GM21423 (cell line): Measurements from ENCODE around the gene CD1E.
"Not testable (repeated sequence)": the region's sequence is repeated elsewhere in the genome, so short reads cannot be mapped to it uniquely, and the experiment has no call there.

Source experiments
- ATAC-seq: cut with Tn5 transposase; IDR thresholded peaks from one replicate; pipeline ENCODE4 v1.9.1; 2021; ENCODE audit warnings: mild to moderate bottlenecking, moderate library complexity; ENCODE audit not compliant: unreplicated experiment

The CD1E gene

DNA sequence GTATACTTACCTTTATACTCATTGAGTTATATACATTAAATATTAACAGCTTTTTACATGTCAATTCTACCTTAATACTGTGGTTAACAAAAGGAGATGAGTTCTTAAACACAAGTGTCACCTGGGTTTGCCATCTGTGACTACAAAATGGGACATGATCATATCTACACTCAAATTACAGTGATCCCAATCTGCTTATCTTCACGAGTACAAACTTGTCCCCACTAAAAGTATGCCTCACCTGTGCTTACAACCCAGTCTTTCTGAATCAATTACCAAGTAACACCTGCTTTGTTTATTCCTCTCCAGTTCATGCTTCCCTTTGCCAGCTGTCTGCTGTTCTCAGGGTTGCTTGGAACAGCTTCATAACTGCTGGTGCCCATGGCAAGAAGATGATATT lies 8.8 kb downstream of the CD1E start:
- ATAC-seq = no peak

DNA sequence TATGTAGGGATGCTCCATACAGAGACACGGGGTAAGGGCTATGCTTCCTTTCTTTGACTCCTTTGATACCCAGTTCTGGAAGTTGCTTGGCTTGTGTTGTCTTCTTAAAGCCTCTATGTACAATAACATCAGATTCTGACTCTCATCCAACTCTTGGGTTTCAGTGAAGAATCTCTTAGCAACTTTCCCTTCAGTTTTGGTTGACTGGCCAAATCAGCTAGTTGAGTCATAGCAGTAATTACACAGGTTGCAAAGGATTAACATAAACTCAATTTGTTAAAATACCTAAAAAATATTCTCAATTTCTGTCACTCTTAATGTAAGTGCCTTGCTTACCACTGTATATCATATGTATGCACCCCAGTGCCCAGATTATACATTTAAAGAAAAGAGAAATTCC lies 9.2 kb downstream of the CD1E start:
- ATAC-seq = no peak

DNA sequence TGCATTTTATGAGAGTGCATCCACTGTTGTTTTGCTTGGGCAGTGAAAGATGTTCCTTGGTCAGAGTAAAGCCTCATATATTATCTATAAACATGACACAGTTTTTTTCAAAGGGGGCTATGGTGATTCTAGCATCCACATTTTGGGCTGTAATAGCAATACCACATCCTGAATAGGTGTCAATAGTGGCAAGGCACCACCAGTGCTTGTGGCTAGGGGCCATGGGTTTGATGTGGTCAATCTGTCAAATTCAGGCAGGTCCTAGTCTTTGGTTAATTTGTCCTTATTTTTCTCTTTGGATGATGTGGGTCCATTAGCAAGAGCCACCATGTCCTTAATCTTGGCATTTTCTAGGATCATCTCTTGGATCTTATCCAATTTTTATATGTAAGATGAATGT lies 13.1 kb downstream of the CD1E start:
- ATAC-seq = no peak

DNA sequence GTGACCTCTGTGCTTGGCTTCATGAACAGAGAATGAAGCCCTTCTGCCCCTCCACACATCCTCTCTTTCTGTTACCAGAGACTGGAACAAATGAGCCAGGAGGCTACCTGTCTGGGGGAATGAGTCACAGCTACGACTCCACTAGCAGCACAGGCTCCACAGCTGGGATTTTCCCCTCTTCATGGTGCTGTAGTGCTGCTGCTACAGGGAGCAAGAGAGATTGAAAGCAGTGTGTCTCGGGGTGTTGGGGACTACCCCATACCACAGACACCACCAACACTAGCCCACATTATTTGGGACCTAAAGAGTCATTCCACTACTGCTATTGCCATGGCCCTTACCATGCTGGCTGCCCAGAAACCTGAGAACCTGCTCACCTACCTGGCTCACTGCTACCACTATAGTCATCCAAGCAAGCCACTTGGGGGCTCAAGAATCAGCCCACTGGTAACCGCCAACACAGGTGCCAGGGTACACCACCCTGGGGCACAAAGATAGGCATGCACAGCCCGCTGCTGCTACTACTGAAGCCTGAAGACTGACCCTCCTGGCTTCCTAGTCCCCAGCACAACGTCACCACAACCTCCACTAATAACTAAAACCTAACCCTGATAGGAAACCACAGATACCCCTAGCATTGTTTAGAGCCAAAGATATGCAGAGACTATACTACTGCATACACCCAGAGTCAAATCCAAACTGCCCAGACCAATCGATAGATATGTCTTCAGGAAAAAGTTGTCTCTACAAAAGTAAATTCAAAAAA lies 17.7 kb downstream of the CD1E start:
- ATAC-seq = peak; percentile 94

DNA sequence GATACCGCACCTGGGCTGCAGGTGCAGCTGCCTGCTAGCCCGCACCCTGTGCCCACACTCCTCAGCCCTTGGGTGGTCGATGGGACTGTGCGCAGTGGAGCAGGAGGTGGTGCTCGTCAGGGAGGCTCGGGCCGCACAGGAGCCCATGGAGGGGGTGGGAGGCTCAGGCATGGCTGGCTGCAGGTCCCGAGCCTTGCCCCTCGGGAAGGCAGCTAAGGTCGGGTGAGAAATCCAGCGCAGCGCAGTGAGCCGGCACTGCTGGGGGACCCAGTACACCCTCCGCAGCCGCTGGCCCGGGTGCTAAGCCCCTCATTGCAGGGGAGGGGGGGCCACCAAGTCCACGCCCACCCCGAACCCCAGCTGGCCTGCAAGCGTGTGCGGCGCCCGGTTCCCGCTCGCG lies 20.4 kb downstream of the CD1E start:
- not testable (repeated sequence) for ATAC-seq

DNA sequence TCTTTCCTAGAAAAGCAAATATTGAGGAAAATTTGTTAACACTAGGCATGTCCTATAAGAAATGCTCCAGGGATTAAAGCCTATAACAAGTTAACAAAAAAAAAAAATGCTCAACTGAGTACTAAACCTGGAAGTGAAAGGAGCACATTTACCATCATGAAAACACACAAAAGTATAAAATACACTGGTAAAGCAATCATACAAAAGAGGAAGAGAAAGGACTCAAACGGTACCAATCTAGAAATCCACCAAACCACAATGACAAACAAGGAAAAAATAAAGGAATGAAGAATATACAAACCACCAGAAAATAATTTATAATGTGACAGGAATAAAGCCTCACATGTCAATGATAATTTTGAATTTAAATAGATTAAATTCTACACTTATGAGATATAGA lies 21.2 kb downstream of the CD1E start:
- no peak for ATAC-seq

DNA sequence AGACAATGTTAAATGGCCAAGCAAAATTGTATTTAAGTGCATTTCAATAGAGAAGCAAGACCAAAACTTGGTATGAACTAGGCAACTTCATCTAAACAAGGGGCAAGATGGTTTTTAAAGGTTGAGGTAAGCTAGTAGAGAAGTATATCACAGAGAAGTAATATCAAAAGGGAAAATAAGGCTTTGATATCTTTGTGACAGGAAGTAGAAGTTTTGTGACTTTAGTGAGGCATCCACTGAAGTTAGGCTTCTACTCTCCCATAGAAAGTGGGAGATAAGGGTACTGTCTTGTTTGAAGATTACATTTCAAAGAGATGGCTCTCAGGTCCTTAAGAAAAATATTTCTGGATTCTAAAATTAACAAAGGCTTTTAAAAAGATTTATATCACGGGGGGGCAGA lies 36.6 kb downstream of the CD1E start:
- ATAC-seq = no peak

DNA sequence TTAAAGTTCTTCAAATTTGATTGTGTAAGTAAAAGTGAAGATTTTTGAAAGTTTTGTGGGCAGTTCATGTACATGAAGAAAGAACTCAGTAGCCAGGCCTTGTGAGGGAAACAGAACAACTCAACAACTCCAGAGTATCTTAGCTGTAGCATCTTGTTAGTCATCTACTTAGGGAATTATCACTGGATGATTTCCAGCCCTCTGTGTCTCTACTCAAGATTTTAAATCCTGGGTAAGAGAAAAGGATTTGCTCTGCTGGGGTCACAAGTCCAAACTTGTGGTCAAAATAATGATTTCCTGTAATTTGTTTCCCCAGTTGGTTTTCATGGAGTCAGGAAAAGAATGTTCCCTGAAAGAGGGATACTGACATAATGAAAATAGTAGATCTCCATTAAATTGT lies 37.4 kb downstream of the CD1E start:
- ATAC-seq = no peak

DNA sequence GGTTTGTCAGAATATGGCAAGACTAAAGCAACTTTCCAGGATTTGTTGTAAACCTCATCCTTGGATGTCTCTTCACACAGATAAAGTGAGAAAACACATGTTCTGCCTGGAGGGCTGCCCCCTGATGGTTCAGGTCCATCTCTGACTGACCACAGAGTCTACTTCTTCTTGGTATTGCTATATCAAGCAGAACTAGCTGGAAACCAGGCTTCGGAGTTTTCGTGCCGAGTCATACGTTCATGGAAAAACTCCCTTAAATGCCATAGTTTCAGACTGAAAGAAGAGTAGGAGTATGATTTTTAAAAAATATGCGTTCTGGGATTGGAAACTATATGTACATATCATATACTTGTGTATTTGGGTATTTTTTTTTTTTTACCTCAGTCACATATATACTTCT lies 39.8 kb downstream of the CD1E start:
- ATAC-seq = no peak

DNA sequence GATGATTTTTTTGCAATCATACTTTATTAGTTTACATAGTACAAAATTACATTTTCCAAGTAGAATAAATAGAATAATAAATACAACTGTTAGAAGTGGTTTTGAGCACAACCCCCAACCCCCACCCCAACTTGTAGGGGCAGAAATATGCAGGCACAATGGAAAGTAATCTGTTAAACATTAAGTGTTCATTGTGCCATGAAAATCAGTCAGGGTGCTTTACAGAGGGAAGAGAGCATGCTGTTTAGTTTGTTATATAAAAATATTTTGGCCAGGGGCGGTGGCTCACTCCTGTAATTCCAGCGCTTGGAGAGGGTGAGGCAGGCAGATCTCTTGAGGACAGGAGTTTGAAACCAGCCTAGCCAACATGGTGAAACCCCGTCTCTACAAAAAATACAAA lies 43.0 kb downstream of the CD1E start:
- ATAC-seq = no peak

DNA sequence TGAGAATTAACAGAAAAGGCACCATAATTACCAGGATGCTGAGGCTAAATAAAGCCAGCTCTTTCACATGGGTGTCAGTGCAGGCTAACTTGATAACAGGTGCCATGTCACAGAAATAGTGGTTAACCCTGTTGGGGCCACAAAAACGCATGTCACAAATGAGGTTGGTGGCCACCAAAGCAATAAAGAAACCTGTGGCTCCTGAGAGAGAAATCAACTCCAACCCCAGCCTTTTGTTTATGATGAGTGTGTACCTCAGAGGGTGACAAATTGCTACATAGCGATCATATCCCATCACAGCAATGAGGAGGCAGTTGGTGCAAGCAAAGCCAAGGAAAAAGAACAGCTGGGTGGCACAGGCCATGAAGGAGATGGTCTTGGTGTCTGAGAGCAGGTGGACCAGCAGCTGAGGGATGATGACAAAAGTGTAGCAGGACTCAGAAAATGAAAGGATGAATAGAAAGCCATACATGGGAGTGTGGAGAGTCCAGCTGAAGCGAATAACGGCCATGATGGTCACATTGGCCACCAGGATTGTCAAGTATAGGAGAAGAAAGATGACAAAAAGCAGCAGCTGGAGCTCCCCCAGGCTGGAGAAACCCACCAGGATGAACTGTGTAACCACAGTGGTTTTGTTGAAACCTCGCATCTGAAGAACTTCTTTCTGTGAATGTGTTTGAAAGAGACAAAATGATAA lies 45.3 kb downstream of the CD1E start, which contains the start of gene OR10T2:
Gene OR10T2, minus strand, starts transcription at position 649 of the 697 bp plus-strand sequence. Its CDS starts 0 bp downstream, at position 649.
- no peak for ATAC-seq

DNA sequence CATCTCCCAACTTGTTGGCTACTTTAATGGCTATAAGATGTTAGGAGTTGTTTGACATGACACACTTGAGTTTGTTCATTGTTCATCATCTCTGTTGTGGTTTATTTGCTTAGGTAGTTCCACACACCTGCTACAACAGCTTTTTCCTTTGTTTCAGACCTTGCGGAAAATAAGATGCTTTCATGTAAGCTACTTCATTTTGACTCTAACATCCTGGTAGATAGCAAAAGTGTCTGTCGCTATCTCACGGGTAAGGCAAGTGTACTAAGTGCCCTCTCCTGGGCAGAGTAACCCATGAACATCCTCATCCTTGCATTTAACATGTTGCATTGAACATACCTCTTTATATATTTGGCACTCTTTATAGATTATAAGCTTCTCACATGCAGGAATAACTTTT lies 47.2 kb downstream of the CD1E start:
- ATAC-seq = no peak

DNA sequence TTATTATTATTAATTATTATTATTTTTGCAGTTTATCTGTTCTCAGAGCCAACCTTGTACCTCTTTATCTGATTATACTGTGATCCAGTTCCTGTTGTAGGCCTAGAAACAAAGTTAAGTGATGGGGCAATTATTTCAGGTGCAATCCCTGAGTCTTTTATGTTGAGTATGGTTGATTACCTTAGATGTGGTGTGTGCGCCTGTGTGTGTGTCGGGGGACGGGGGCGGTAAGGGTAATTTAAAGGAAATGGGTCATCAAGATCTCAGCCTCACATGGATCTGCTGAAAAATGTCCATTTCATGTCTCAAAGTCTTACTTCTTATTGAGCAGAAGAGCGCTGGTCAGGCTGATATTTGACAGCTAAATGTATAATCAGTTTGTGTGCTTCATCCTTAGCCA lies 53.4 kb downstream of the CD1E start:
- no peak for ATAC-seq
